ENCODE results near the gene ATP8A2.

DNA sequence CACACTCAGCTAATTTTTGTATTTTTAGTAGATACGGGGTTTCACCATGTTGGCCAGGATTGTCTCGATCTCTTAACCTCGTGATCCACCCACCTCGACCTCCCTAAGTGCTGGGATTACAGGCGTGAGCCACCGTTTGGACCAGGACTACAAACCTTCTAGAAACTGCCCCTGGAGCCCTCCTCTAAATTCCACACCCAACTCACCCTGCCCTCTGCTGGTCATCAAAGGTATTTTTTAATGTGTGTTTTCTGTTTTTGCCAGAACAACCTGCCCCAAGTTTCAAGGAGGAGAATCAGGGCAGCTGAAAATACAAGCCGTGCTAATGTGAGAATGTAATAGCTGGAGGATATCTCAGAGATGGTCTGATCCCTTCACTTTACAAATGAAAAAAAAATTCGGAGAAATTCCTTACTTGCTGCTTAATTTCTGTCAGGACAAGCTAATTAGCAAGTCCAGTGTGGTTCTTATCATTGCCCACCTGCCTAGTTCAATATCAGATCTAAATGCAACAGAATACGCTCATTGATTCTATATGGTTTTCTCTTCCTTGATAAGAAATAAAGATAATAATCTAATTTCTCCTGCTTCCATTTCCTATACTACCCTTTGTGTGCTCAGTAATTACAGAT is 4.1 kb downstream of the ATP8A2 start:
- TF ChIP-seq CTCF (IDR thresholded peaks at IDR 0.05; ENCODE audit: insufficient read depth, low read depth, low read length): peak; percentile 59
- TF ChIP-seq EZH2 (IDR thresholded peaks at IDR 0.05; ENCODE audit: insufficient read depth, low read length): no peak

Measured in astrocyte (in vitro differentiated cells and primary cell).